Measurements from ENCODE around the gene NTSR1.
A peak's percentile ranks its signal among the peaks of the same experiment; 100 is the strongest.

NTSR1 gene

GRCh38 chr20:62765021-62765420 is 56.4 kb downstream of the NTSR1 start:
- no peak for DNase-seq (ENCODE audit: low read depth)
- H3K4me3 ChIP-seq (ENCODE audit: low read length): no peak overlapping the region
- TF ChIP-seq, protein P1, sequence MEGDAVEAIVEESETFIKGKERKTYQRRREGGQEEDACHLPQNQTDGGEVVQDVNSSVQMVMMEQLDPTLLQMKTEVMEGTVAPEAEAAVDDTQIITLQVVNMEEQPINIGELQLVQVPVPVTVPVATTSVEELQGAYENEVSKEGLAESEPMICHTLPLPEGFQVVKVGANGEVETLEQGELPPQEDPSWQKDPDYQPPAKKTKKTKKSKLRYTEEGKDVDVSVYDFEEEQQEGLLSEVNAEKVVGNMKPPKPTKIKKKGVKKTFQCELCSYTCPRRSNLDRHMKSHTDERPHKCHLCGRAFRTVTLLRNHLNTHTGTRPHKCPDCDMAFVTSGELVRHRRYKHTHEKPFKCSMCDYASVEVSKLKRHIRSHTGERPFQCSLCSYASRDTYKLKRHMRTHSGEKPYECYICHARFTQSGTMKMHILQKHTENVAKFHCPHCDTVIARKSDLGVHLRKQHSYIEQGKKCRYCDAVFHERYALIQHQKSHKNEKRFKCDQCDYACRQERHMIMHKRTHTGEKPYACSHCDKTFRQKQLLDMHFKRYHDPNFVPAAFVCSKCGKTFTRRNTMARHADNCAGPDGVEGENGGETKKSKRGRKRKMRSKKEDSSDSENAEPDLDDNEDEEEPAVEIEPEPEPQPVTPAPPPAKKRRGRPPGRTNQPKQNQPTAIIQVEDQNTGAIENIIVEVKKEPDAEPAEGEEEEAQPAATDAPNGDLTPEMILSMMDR (IDR thresholded peaks at IDR 0.05; ENCODE audit: insufficient read depth, low read depth, low read length, missing control alignments): no peak

DNA sequence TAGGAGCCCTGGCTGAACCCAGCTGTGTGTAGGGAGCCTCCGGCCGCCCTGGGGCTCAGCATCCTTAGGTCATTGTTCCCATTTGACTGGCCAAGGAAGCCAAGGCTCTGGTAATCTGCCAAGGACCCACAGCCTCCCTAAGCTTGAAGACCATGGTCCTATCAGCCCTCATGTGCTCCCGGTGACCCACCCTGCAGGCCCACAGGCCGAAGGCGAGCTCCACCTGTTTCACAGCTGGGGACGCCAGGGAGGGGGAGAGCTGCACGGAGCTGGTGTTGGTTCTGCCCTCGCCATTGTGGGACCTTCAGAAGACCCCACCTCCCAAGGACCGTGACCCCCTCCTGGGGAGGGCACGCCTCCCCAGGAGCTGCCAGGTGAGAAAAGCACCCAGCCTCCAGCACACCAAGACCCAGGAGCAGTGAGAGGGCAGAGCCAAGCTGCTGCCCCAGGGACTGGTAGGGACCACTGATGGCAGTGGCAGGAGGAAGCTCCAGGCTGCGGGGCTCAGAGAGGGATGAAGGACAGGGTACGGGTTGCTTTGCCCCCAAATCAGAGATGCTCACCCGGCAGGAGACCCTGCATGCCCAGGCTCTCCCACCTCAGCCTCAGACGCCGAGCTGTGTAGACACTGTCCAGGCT is 56.9 kb downstream of the NTSR1 start:
- DNase-seq (ENCODE audit: low read depth): no peak
- TF ChIP-seq, protein P1 (IDR thresholded peaks at IDR 0.05; ENCODE audit: insufficient read depth, low read depth, low read length, missing control alignments): no peak
- no peak overlapping the region for H3K4me3 ChIP-seq (ENCODE audit: low read length)

DNA sequence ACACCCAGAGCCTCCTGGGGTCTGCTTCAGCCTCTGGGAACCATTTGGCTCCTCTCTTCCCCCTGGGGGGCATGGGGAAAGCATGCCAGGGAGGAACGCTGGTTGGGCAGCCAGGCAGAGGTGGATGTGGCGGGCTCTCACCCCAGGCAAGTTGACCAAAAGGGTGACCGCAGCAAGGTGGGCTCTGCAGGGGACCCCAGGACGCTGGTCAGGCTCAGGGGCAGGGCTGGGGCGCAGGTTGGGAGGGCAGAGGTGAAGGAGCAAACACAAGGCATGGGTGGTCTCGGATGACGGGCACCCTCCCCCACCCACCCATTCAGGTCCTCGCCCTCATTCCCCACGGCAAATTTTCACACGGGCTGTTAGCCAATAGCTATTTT is 57.4 kb downstream of the NTSR1 start:
- H3K4me3 ChIP-seq (ENCODE audit: low read length): no peak overlapping the region
- TF ChIP-seq, protein P1 (IDR thresholded peaks at IDR 0.05; ENCODE audit: insufficient read depth, low read depth, low read length, missing control alignments): no peak
- DNase-seq (ENCODE audit: low read depth): no peak

DNA sequence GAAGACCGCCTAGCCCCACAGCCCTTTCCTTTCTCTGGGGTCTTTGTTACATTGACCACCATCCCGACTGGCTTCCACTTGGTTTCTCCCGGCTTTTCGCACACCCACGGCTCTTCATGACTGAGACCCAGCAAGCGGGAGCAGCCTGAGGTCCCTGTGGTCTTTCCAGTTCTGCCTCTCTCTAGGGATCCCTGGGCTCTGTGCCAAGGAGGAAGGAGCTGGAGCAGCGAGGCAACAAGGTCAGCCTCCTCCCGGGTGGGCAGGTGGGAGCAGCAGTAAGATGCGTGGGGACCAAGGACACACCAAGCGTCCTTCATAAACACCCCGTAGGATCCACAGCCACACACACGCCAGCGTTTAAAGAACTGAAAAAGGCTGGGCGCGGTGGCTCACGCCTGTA is 58.1 kb downstream of the NTSR1 start:
- TF ChIP-seq, protein P1 (IDR thresholded peaks at IDR 0.05; ENCODE audit: insufficient read depth, low read depth, low read length, missing control alignments): no peak
- peak; percentile 57 for DNase-seq (ENCODE audit: low read depth)
- H3K4me3 ChIP-seq (ENCODE audit: low read length): no peak overlapping the region

GRCh38 chr20:62768234-62768546 is 59.6 kb downstream of the NTSR1 start:
- H3K4me3 ChIP-seq (ENCODE audit: low read length): no peak overlapping the region
- no peak for DNase-seq (ENCODE audit: low read depth)
- TF ChIP-seq, protein P1 (IDR thresholded peaks at IDR 0.05; ENCODE audit: insufficient read depth, low read depth, low read length, missing control alignments): no peak

DNA sequence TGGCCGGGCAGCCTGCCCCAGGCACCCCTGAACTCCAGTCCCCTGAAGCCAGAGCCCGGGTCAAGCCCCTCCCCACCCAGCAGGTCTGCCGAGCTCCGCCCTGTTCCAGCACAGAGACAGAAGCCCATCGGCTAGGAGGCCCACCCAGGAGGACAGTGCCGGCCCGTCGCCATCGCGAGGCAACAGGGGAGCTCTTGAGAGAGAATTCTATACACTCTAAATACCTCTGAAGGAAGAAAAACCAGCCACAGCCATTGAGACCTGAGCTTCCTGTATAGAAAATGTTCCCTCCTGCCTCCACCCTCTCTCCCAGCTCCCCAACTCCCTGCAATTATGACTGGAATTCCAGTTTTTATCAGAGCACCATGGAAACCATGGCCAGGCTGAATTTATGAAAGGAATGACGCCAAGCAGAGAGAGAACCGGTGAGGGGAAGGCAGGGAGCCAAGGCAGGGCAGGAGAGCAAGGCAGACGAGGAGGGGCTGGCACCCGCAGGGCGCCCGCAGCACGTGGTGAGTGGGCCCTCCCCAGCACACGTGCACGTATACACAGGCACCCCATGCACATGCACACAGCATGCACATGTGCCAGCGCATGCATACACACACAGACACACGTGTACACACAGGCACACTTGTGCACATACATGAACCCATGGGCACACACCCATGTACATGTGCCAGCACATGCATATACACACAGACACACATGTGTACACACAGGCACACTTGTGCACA is 60.1 kb downstream of the NTSR1 start:
- H3K4me3 ChIP-seq (ENCODE audit: low read length): no peak overlapping the region
- TF ChIP-seq, protein P1 (IDR thresholded peaks at IDR 0.05; ENCODE audit: insufficient read depth, low read depth, low read length, missing control alignments): no peak
- no peak for DNase-seq (ENCODE audit: low read depth)
